Measurements from ENCODE around the gene BEND3.
"Not testable (repeated sequence)": the region's sequence is repeated elsewhere in the genome, so short reads cannot be mapped to it uniquely, and the experiment has no call there.

The BEND3 gene

GRCh38 chr6:107032051-107032450 lies 83.3 kb downstream of the BEND3 start:
- DNase-seq (ENCODE audit: low read depth), result no peak

DNA sequence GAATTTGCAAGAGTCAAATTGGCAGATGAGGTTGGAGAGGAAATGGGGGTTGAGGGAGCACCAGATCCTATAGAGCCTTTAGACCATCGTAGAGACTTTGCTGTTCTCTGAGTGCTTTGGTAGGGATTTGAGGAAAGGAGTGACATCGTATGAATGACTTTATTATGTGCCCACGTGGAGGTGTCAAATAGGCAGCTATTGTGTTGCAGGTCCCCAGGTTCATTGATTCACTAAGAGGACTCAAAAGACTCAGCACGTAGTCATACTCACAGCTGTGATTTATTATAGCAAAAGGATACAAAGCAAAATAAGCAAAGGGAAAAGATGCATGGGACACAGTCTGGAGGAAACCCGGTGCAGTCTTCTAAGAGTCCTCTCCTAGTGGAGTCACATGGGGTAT lies 85.2 kb downstream of the BEND3 start:
- DNase-seq (ENCODE audit: low read depth), result no peak

DNA sequence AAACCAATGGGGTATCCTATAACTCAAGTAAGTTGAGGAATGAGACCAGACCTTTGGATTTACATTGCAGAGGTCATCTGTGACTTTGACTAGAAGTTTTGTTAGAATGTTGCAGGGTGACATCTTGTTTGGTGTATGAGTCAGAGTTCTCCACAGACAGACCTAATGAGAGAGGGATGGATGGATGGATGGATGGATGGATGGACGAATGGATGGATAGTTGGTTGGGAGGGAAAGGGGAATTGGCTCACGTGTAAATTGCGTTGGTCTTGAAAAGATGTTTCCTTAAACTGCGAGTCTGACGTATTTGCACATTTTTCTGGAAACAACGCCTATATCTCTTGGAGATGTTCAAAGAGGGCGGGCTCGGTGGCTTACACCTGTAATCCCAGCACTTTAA lies 88.3 kb downstream of the BEND3 start:
- no peak for DNase-seq (ENCODE audit: low read depth)

GRCh38 chr6:107021446-107022185 lies 93.7 kb downstream of the BEND3 start:
- no peak for DNase-seq (ENCODE audit: low read depth)

- no peak for DNase-seq (ENCODE audit: low read depth)
These were observed 95.1 kb downstream of the BEND3 start for GRCh38 chr6:107020239-107020638.

DNA sequence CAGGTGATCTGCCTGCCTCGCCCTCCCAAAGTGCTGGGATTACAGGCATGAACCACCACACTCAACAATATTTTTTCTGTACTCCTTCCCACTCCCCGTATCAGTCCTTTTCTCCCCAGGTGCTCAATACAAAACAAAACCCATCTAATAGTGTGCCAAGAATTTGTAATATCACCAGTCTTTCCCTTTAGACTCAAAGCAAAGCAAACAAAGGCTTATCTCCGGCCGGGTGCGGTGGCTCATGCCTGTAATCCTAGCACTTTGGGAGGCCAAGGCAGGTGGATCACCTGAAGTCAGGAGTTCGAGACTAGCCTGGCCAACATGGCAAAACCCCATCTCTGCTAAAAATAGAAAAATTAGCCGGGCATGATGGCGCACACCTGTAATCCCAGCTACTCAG lies 95.7 kb downstream of the BEND3 start:
- not testable (repeated sequence) for DNase-seq (ENCODE audit: low read depth)

GRCh38 chr6:107019047-107019446 lies 96.3 kb downstream of the BEND3 start:
- no peak for DNase-seq (ENCODE audit: low read depth)
